22Rv1 (cell line): ENCODE measurements around the gene TMEM269.

Experiments
- CTCF ChIP-seq: fragments of 450-650 bp; IDR thresholded peaks from 2 replicates; pipeline ENCODE4 v1.5.1; 2017; ENCODE audit warnings: mild to moderate bottlenecking
- ZFX ChIP-seq: fragments of 450-650 bp; IDR thresholded peaks from 2 replicates; pipeline ENCODE4 v1.6.1; 2017; ENCODE audit warnings: antibody characterized with exemption, borderline replicate concordance

- TF ChIP-seq ZFX (no peak), CTCF (no peak)
Observed at GRCh38 chr1:42748461-42749410, 36.1 kb upstream of the TMEM269 start.
